GM19372 (cell line): ENCODE data around the gene PLA2G4C.

ENCODE experiments used
- ATAC-seq: cut with Tn5 transposase; IDR thresholded peaks from one replicate; pipeline ENCODE4 v1.9.1; 2021; ENCODE audit warnings: mild to moderate bottlenecking, low read depth, moderate library complexity; ENCODE audit not compliant: unreplicated experiment

PLA2G4C gene

DNA sequence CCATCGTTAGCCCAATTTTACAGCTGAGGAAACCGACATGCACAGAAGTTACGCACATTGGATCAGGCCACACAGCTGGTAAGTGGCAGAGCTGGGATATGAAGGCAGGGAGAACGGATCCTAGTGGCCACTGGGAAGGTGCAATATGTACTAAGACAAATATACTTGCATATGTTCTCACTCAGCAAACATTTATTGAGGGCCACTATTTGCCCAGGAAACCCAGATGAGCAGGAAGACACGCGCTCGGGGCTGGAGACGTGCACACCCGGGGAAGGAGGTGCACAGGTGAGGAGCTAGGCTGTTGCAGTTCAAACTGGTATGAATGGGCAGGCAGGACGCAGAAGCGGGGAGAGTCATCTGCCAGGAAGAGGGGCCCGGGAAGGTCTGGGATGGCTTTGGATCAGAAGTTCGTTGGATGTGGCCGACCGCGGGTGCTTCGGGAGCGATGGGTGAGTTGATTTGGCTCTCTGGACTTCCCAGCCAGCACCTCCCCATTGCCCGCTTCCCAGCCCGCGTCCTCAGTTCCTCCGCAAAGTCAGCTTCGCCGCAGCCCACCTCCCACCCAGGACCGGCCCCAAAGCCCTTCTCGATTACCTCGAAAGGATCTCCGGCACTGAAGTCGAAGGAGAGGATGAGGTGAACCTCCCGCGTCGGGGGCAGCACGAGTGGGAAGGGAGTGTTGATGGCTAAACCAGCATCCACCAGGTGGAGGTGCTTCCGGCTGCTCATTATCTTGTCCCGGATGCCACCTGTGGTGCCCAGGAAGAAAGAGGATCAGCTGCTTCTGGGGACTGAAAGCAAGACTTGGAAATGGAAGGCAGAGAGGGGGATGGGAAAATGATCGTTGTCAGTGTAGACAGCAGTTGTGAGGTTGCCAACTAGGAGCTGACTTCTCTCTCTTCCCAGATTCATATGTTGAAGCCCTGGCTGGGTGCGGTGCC is 48.9 kb downstream of the PLA2G4C start:
- ATAC-seq, result no peak

GRCh38 chr19:48060381-48060780 is 50.2 kb downstream of the PLA2G4C start:
- no peak for ATAC-seq

DNA sequence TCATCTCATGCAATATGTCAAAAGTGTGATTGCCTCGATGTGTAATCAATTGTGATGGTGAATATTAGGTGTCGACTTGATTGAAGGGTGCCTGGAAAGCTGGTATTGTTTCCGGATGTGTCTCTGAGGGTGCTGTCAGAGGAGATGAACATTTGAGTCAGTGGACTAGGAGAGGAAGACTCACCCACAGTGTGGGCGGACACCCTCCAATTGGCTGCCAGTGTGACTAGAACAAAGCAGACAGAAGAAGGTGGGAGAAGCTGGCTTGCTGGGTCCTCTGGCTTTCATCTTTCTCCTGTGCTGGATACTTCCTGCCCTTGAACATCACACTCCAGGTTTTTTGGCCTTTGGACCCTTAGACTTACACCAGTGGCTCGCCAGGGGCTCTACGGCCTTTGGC is 51.3 kb downstream of the PLA2G4C start:
- ATAC-seq, result no peak

DNA sequence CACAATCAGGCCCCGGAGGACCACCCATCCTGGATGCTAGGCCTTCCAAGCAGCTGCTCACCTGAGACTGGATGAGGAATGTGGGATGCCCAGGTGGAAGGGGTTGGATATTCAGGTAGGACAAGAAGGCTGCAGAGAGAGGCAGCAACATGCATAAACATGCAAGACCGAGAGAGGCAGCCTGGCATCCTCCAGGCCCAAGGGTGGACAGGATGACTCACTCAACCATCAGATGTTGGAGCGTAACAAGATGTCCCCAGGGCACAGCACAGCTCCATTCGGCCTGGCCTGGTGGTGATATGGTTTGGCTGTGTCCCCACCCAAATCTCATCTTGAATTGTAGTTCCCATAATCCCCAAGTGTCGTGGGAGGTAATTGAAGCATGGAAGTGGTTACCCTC is 56.8 kb downstream of the PLA2G4C start:
- no peak for ATAC-seq

DNA sequence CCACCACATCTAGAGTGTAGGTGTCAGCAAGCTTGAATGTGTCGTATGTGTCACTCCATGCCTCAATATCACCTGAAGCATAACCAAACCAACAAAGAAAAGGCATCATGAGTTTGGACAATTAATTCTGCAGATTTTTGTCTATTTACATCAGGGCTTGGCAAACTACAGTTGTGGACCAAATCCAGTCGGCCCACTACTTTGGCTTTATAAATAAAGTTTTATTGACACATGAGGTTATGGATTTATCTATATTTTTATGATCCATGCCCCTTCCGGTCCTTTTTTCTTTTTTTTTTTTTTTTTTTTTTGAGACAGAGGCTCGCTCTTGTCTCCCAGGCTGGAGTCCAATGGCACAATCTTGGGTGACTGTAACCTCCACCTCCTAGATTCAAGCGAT is 57.5 kb downstream of the PLA2G4C start:
- no peak for ATAC-seq

GRCh38 chr19:48051335-48052033 is 59.1 kb downstream of the PLA2G4C start:
- ATAC-seq, result no peak

- no peak for ATAC-seq
These were observed 66.1 kb downstream of the PLA2G4C start for GRCh38 chr19:48044561-48044960.

GRCh38 chr19:48043675-48044258 is 66.8 kb downstream of the PLA2G4C start, which contains the start of gene CABP5:
CABP5 (minus strand) TSS chr19:48044079; CDS start chr19:48043922, 157 bp downstream.
- no peak for ATAC-seq

DNA sequence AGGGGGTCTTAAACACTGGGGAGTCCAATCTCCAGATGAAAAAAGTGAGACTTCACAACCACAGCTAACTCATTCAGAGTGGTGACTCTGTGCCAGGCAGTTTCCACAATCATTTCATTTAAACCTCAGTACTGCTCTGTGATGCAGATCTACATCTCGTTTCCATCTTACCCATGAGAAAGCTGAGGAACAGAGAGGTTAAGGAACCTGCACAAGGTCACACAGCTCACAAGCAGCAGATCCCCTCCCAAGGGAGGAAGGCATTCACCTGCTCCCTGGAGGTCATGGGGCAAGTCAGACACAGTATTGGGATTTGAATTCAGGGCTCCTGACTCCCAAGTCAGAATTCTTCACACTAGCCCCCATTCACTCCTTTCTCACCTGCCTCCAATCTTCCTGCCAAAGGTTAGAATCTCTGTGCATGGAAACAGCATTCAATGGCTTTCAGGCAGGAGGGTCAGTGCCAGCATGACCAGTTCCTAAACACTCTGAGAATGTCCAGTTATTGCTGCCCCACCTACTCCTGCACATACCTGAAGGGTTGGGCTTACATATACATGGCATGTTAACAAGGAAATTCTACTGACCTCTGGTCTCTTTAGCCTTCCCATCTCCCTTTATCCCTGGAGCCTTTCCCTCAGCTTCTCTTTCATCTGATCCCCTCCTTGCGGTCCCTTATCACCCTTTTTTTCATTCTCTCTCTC is 68.6 kb downstream of the PLA2G4C start:
- ATAC-seq, result no peak

DNA sequence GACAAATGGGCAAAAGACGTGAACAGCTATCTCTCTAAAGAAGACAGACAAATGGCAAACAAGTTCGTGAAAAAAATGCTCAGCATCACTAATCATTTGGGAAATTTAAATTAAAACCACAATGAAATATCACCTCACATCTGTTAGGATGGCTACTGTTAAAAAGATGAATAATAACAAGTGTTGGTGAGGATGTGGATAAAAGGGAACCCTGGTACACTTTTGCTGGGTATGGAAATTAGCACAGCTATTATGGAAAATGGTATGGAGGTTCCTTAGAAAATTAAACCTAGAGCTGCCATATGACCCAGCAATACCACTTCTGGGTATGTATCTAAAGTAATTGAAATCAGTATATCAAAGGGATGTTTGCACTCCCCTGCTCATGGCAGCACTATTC is 73.9 kb downstream of the PLA2G4C start:
- no peak for ATAC-seq

DNA sequence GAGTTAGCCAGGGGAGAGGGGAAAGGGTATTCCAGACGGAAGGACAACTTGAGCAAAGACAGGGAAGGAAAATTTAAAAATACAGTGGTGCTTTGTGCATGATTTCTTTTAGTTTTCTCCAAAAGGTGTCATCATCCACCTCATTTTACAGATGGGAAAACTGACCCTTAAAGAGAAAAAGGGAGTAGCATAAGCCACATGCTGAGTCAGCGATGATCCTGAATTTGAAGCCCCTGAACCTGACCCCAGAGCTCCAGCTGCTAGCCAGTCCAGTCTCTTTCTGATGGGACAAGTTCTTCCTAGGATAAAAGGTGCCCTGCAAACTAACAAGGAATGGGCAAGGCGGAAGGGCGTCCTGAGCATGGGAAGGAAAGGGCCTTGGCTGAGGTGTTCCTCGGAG is 77.0 kb downstream of the PLA2G4C start:
- no peak for ATAC-seq

- ATAC-seq, result no peak
These were observed 80.5 kb downstream of the PLA2G4C start for GRCh38 chr19:48030073-48030472.

DNA sequence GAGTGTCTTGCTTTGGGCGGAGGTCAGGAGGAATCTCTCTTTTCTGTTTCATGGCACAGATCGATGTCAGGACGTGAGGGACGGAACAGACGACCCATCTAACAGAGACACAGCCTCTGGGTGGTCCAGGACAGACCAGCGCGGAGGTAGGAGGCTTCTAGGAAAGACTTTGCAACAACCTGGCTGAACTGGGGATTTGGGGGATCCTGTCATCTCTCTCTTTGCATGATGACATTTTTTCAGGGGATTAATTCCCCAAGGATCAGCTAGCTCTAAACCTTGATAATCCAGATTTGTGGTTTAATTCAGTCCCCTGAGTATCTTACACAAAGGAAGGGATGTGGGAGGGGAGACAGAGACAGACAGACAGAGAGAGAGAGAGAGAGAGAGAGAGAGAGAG is 81.2 kb downstream of the PLA2G4C start:
- ATAC-seq, result no peak

DNA sequence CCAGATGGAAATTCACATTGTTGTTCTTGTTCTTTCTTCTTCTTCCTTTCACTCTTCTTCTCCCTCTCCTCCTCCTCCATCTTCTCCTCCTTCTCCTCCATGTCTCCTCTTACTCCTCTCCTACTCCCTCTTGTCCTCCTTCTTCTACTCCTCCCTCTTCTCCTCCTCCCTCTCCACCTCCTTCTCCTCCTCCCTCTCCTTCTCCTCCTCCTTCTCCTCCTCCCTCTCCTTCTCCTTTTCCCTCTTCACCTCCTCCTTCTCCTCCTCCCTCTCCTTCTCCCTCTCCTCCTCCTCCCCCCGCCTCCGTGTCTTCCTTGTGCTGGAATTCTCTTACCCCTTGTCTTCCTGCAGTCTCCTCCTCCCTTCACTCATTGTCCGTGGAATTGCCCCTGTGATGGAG is 85.1 kb downstream of the PLA2G4C start:
- no peak for ATAC-seq

DNA sequence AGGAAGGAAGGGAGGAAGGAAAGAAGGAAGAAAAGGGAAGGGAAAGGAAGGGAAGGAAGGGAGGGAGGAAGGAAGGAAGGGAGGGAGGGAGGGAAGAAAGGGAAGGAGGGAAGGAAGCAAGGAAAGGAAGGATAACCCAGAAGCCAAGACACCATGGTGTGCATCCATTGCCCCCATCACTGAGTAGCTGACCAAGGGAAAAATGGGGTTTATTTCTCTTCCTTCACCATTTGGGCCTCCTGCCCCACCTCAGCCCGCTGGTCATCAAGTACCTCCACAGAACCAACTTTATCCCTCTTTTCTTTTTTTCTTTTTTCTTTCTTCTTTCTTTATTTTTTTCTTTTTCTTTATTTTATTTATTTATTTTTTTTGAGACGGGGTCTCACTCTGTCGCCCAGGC is 87.1 kb downstream of the PLA2G4C start:
- no peak for ATAC-seq

DNA sequence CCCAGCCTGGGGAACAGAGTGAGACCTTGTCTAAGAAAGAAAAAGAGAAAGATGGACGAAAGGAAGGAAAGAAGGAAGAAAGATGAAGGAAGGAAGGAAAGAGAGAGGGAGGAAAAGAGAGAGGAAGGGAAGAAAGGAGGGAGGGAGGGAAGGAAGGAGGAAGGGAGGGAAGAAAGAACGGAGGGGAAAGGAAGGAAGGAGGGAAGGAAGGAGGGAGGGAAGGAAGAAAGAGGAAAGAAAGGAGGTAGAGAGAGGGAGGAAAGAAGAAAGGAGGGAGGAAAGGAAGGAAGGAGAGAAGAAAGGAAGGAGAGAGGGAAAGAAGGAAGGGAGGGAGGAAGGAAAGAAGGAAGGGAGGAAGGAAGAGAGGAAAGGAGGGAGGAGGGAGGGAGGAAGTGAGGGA is 87.6 kb downstream of the PLA2G4C start:
- ATAC-seq, result no peak

GRCh38 chr19:48020686-48021085 is 89.9 kb downstream of the PLA2G4C start:
- ATAC-seq, result no peak

GRCh38 chr19:48010932-48011758 is 99.5 kb downstream of the PLA2G4C start:
- ATAC-seq, result no peak

- ATAC-seq, result no peak
These were observed 103.9 kb downstream of the PLA2G4C start for GRCh38 chr19:48006762-48007161.

- ATAC-seq, result no peak
These were observed 106.4 kb downstream of the PLA2G4C start for GRCh38 chr19:48004236-48004635.
